Measurements from ENCODE around the gene ADGRG2. TPM values are rescaled to one million over a fixed set of nuclear protein-coding genes. Genes with fewer than 3 reads are reported as not detected.
A peak's percentile ranks its signal among the peaks of the same experiment; 100 is the strongest.

ADGRG2 gene
- total and polyA plus RNA-seq, 2 donors (not counting 1 experiment from before 2014, with no cell fraction given): not detected

DNA sequence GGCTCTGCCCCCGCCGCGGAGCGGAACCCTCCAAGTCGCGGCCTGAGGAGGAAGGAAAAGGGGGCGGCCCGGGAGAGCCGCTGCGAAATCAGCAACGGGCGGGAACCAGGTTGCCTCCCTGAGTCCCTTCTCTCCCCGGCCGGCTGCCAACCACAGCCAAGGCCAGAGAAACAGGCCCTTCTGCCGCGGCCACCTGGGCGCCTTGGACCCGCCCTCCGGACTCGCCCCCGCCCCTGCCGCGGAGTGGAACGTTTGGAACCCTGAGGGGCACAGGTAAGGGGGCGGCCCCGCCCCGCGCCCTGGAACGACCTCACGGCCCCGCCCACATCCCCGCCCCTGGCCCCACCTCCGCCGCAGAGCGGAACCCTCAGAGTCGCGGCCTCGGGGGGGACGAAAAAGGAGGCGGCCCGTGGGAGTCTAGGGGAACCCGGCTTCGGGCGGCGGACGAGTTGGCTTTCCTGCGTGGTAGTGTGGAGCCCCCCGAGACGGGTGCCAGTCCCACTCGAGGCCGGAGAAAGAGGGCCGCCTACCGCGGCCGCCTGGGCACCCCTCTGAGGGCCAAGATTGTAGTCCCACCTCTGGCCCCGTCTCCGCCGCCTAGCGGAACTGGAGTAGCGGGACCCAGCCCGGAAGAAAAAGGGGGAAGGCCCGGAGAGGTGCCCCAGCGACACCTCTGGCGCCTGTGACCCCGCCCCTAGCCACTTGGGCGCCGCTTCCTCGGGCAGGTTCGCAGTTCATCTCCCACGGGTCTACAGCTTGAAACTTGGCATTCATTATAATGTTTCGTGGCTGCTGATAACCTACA is 137.7 kb downstream of the ADGRG2 start:
- no peaks in the 10 kb centered on the region for H3K9me3 ChIP-seq (ENCODE audit: control extremely low read depth in 1 of 3, control insufficient read depth in 2 of 3, insufficient read depth in 1 of 3, low read length in 2 of 3)
- CTCF ChIA-PET: no interaction called here
- ATAC-seq (ENCODE audit: low read depth) (peak; percentile 86), DNase-seq (peak; percentile 90)
- Mint-ChIP-seq H3K27me3 (no peaks in the 10 kb centered on the region), H3K9me3 (ENCODE audit: insufficient read depth) (no peaks in the 10 kb centered on the region), H3K4me1 (peaks cover 18% of the 10 kb centered on the region), H3K4me3 (peak overlapping the region; percentile 89), H3K27ac (peak overlapping the region; percentile 94)
- no peaks in the 10 kb centered on the region for H3K27me3 ChIP-seq (replicated peaks in 1 of 4; ENCODE audit: control extremely low read depth in 1 of 4, control insufficient read depth in 3 of 4, insufficient read depth in 4 of 4, low read length in 3 of 4)
- peaks cover 11 to 14% of the 10 kb centered on the region in 2 donors for H3K4me1 ChIP-seq (ENCODE audit: control insufficient read depth in 2 of 2, insufficient read depth in 2 of 2, low read length in 2 of 2)
- H4K20me1 ChIP-seq (ENCODE audit: control insufficient read depth, insufficient read depth, low read length, poor library complexity, severe bottlenecking): no peaks in the 10 kb centered on the region
- intact Hi-C loops (cut with micrococcal nuclease): loop anchor here (1.0 to 5.0 kb wide), 5 partner anchors 98 to 1247 kb away; partner anchors contain the start of genes BCLAF3, PDHA1 and SCML1
- H3K4me2 ChIP-seq (replicated peaks; ENCODE audit: low read depth, low read length, poor library complexity, severe bottlenecking): peak overlapping the region; percentile 85
- H3K79me2 ChIP-seq (ENCODE audit: control insufficient read depth, insufficient read depth, low read length): peaks cover 31% of the 10 kb centered on the region
- peak overlapping the region; percentile 73 for H3K9ac ChIP-seq (ENCODE audit: low read length)
- no peaks in the 10 kb centered on the region for H3K36me3 ChIP-seq (replicated peaks in 1 of 2; ENCODE audit: control extremely low read depth in 1 of 2, control insufficient read depth in 1 of 2, extremely low read depth in 1 of 2, insufficient read depth in 2 of 2, low read length in 1 of 2)
- POLR2A ChIA-PET: interaction anchor here (0.7 to 1.4 kb wide), 2 partner anchors 97 to 1247 kb away, joined by 3 to 8 read pairs; no protein-coding TSS in a partner anchor
- H3K27ac ChIP-seq (ENCODE audit: low read length in 2 of 2): peak overlapping the region; percentile 88 to 91
- peak overlapping the region; percentile 56 to 77 (median 70) for H3K4me3 ChIP-seq (ENCODE audit: control extremely low read depth in 1 of 5, extremely low read depth in 1 of 5, insufficient read depth in 1 of 5, low read depth in 2 of 5, low read length in 4 of 5)
- TF ChIP-seq, protein P1, sequence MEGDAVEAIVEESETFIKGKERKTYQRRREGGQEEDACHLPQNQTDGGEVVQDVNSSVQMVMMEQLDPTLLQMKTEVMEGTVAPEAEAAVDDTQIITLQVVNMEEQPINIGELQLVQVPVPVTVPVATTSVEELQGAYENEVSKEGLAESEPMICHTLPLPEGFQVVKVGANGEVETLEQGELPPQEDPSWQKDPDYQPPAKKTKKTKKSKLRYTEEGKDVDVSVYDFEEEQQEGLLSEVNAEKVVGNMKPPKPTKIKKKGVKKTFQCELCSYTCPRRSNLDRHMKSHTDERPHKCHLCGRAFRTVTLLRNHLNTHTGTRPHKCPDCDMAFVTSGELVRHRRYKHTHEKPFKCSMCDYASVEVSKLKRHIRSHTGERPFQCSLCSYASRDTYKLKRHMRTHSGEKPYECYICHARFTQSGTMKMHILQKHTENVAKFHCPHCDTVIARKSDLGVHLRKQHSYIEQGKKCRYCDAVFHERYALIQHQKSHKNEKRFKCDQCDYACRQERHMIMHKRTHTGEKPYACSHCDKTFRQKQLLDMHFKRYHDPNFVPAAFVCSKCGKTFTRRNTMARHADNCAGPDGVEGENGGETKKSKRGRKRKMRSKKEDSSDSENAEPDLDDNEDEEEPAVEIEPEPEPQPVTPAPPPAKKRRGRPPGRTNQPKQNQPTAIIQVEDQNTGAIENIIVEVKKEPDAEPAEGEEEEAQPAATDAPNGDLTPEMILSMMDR (IDR thresholded peaks at IDR 0.05): peak; percentile 50
- no peak for TF ChIP-seq EZH2 (IDR thresholded peaks at IDR 0.05; ENCODE audit: borderline replicate concordance, insufficient read depth, low read depth, low read length, poor library complexity, severe bottlenecking)
- WGBS (ENCODE audit: insufficient coverage): under 1% methylated on average over 49 of the region's 71 CpGs
- peak overlapping the region; percentile 88 for H2AFZ ChIP-seq (ENCODE audit: insufficient read depth, low read depth, low read length, poor library complexity, severe bottlenecking)

Data from B cell (primary cell).